Naive thymus-derived CD8-positive, alpha-beta T cell (primary cell): Measurements from ENCODE around the gene MFSD12. TPM values are rescaled to one million over a fixed set of nuclear protein-coding genes. Genes with fewer than 3 reads are reported as not detected.
A peak's percentile ranks its signal among the peaks of the same experiment; 100 is the strongest.
"Not testable (repeated sequence)": the region's sequence is repeated elsewhere in the genome, so short reads cannot be mapped to it uniquely, and the experiment has no call there.

Source experiments
- ATAC-seq, 2 donors: fragments of 150-1000 bp; cut with Tn5 transposase in 1 of 2; sonication (Bioruptor Pico), chemical (Tn5 transposase) in 1 of 2; 1 replicate in 1 of 2; 2 replicates in 1 of 2; pipeline ENCODE4 v1.10.0; 2021; ENCODE audit warnings: mild to moderate bottlenecking in 2 of 2, moderate library complexity in 2 of 2
- POLR2A ChIA-PET: fragments of 350-600 bp; sonication (Branson Sonifier 250); formaldehyde crosslinking; loops from one replicate; lab custom pipeline; 2021; ENCODE audit warnings: antibody characterized with exemption; lab: Charles Lee
- DNase-seq, 10 donors: peaks; one replicate each; pipeline versions ENCODE4 v3.0.0 to v3.0.0-alpha.2; 2020 to 2022
- H3K27ac Mint-ChIP-seq, 10 donors: one replicate each; pipeline ENCODE4 v1.8.0; 2020 to 2022; ENCODE audit warnings: mild to moderate bottlenecking in 10 of 10, mixed read lengths in 10 of 10, moderate library complexity in 4 of 10, inconsistent platforms in 1 of 10
- H3K27me3 Mint-ChIP-seq, 5 donors: one replicate each; pipeline ENCODE4 v1.8.0; 2021 to 2022; ENCODE audit warnings: mixed read lengths in 5 of 5
- H3K36me3 Mint-ChIP-seq, 3 donors: one replicate each; pipeline ENCODE4 v1.8.0; 2020 to 2022; ENCODE audit warnings: mixed read lengths in 3 of 3, mild to moderate bottlenecking in 2 of 3, inconsistent platforms in 1 of 3
- H3K4me1 Mint-ChIP-seq, 4 donors: one replicate each; pipeline ENCODE4 v1.8.0; 2021 to 2022; ENCODE audit warnings: mixed read lengths in 4 of 4
- H3K4me3 Mint-ChIP-seq, 10 donors: one replicate each; pipeline ENCODE4 v1.8.0; 2020 to 2022; ENCODE audit warnings: mild to moderate bottlenecking in 10 of 10, mixed read lengths in 10 of 10, moderate library complexity in 6 of 10, inconsistent platforms in 1 of 10
- H3K9me3 Mint-ChIP-seq, 9 donors: one replicate each; pipeline ENCODE4 v1.8.0; 2020 to 2022; ENCODE audit warnings: mixed read lengths in 9 of 9, mild to moderate bottlenecking in 3 of 9, inconsistent platforms in 1 of 9, moderate library complexity in 1 of 9
- polyA plus RNA-seq, 3 donors: library from polyadenylated mRNA; unstranded; fragments of 300-500 nt; fragmentation: Illumina TruSeq; gene quantifications; one replicate each; pipeline ENCODE4 v1.2.3, GENCODE V29; 2021
- total RNA-seq, 8 experiments: library from RNA in 2 of 8; stranded (reverse) in 2 of 8; gene quantifications; one replicate each; pipeline ENCODE4 v1.2.3 and lab custom pipeline; 2021 to 2026

Gene MFSD12
- total and polyA plus RNA-seq, 5 experiments from 2014 or later = 33.1 to 146 (median 59.6) TPM

- POLR2A ChIA-PET = interaction anchor here (1.2 kb wide), 1 partner anchor 40 kb away, joined by 4 read pairs; no protein-coding TSS in a partner anchor
- not testable (repeated sequence) for H3K4me1 Mint-ChIP-seq, H3K27me3 Mint-ChIP-seq, H3K27ac Mint-ChIP-seq, ATAC-seq, H3K4me3 Mint-ChIP-seq, H3K9me3 Mint-ChIP-seq, H3K36me3 Mint-ChIP-seq, DNase-seq
These were observed 24.4 kb upstream of the MFSD12 start for GRCh38 chr19:3581792-3582191.

GRCh38 chr19:3580156-3580934 is 23.0 kb upstream of the MFSD12 start:
- ATAC-seq (no peak), DNase-seq (no peak)
- Mint-ChIP-seq H3K36me3 (peaks cover 0 to 1% (median under 1%) of the 10 kb centered on the region in 3 donors), H3K4me3 (no peak overlapping the region), H3K9me3 (peaks cover 0 to 1% (median 0%) of the 10 kb centered on the region in 9 donors), H3K27ac (peak overlapping the region in 2 of 10 donors; percentile 33 to 34), H3K27me3 (no peaks in the 10 kb centered on the region), H3K4me1 (peaks cover 0 to 2% (median under 1%) of the 10 kb centered on the region in 4 donors)
- POLR2A ChIA-PET = interaction anchor here (0.6 kb wide), 1 partner anchor 23 kb away, joined by 3 read pairs; the partner anchor contains the start of gene MFSD12

- peaks cover 0 to 1% (median 0%) of the 10 kb centered on the region in 9 donors for H3K9me3 Mint-ChIP-seq
- peaks cover 4 to 13% (median 6%) of the 10 kb centered on the region in 4 donors for H3K4me1 Mint-ChIP-seq
- no peak overlapping the region for H3K4me3 Mint-ChIP-seq
- ATAC-seq (no peak), DNase-seq (no peak)
- no peaks in the 10 kb centered on the region for H3K27me3 Mint-ChIP-seq
- POLR2A ChIA-PET = interaction anchor here (0.5 kb wide), 1 partner anchor 29 kb away, joined by 3 read pairs; no protein-coding TSS in a partner anchor
- no peak overlapping the region for H3K27ac Mint-ChIP-seq
- H3K36me3 Mint-ChIP-seq = peaks cover 0 to 8% (median 5%) of the 10 kb centered on the region in 3 donors
These were observed 21.0 kb upstream of the MFSD12 start for GRCh38 chr19:3578390-3578789.

- ATAC-seq = no peak
- H3K4me3 Mint-ChIP-seq = no peak overlapping the region
- peaks cover 0 to 8% (median 5%) of the 10 kb centered on the region in 3 donors for H3K36me3 Mint-ChIP-seq
- H3K27me3 Mint-ChIP-seq = no peaks in the 10 kb centered on the region
- H3K9me3 Mint-ChIP-seq = peaks cover 0 to 1% (median 0%) of the 10 kb centered on the region in 9 donors
- H3K27ac Mint-ChIP-seq = no peak overlapping the region
- peaks cover 4 to 13% (median 7%) of the 10 kb centered on the region in 4 donors for H3K4me1 Mint-ChIP-seq
- POLR2A ChIA-PET = no interaction called here
- no peak for DNase-seq
These were observed 20.4 kb upstream of the MFSD12 start for GRCh38 chr19:3577723-3578344.

- ATAC-seq = no peak
- peaks cover 0 to 1% (median 0%) of the 10 kb centered on the region in 9 donors for H3K9me3 Mint-ChIP-seq
- POLR2A ChIA-PET = no interaction called here
- H3K27ac Mint-ChIP-seq = no peak overlapping the region
- H3K36me3 Mint-ChIP-seq = peaks cover 0 to 8% (median 5%) of the 10 kb centered on the region in 3 donors
- H3K4me3 Mint-ChIP-seq = no peak overlapping the region
- no peak for DNase-seq
- no peaks in the 10 kb centered on the region for H3K27me3 Mint-ChIP-seq
- peaks cover 5 to 21% (median 13%) of the 10 kb centered on the region in 4 donors for H3K4me1 Mint-ChIP-seq
These were observed 19.5 kb upstream of the MFSD12 start for GRCh38 chr19:3576696-3577443.

GRCh38 chr19:3575949-3576673 is 18.7 kb upstream of the MFSD12 start:
- H3K27ac Mint-ChIP-seq = no peak overlapping the region
- H3K9me3 Mint-ChIP-seq = peaks cover 0 to 1% (median 0%) of the 10 kb centered on the region in 9 donors
- H3K4me3 Mint-ChIP-seq = no peak overlapping the region
- no peak for ATAC-seq
- POLR2A ChIA-PET = interaction anchor here (0.8 kb wide), 1 partner anchor 9 kb away, joined by 3 read pairs; the partner anchor contains the start of gene GIPC3
- H3K4me1 Mint-ChIP-seq = peaks cover 8 to 27% (median 18%) of the 10 kb centered on the region in 4 donors
- H3K36me3 Mint-ChIP-seq = peaks cover 0 to 8% (median 5%) of the 10 kb centered on the region in 3 donors
- DNase-seq = no peak
- no peaks in the 10 kb centered on the region for H3K27me3 Mint-ChIP-seq

- H3K4me1 Mint-ChIP-seq = peaks cover 8 to 27% (median 18%) of the 10 kb centered on the region in 4 donors
- peak overlapping the region in 9 of 10 donors; percentile 7 to 81 (median 42) for H3K4me3 Mint-ChIP-seq
- DNase-seq = peak in 1 of 10 donors; percentile 22
- no peaks in the 10 kb centered on the region for H3K9me3 Mint-ChIP-seq
- no peak for ATAC-seq
- POLR2A ChIA-PET = interaction anchor here (0.6 to 5.9 kb wide), 2 partner anchors 19 to 1277 kb away, joined by 4 to 44 read pairs; partner anchors contain the start of gene MFSD12
- H3K36me3 Mint-ChIP-seq = peaks cover 0 to 8% (median 5%) of the 10 kb centered on the region in 3 donors
- no peaks in the 10 kb centered on the region for H3K27me3 Mint-ChIP-seq
- H3K27ac Mint-ChIP-seq = peak overlapping the region in 3 of 10 donors; percentile 35 to 74 (median 67)
These were observed 17.9 kb upstream of the MFSD12 start for GRCh38 chr19:3575260-3575741.

- H3K27me3 Mint-ChIP-seq = no peaks in the 10 kb centered on the region
- H3K4me3 Mint-ChIP-seq = peak overlapping the region; percentile 62 to 89 (median 78)
- peaks cover 8 to 27% (median 18%) of the 10 kb centered on the region in 4 donors for H3K4me1 Mint-ChIP-seq
- POLR2A ChIA-PET = interaction anchor here (0.5 to 5.9 kb wide), 5 partner anchors 11 to 416 kb away, joined by 3 to 44 read pairs (median 3); partner anchors contain the start of genes GIPC3 and MFSD12
- DNase-seq (peak; percentile 60 to 86 (median 76)), ATAC-seq (no peak)
- peak overlapping the region in 8 of 10 donors; percentile 25 to 87 (median 69) for H3K27ac Mint-ChIP-seq
- no peaks in the 10 kb centered on the region for H3K9me3 Mint-ChIP-seq
- H3K36me3 Mint-ChIP-seq = peaks cover 0 to 8% (median 5%) of the 10 kb centered on the region in 3 donors
These were observed 16.7 kb upstream of the MFSD12 start for GRCh38 chr19:3573858-3574637.

- Mint-ChIP-seq H3K9me3 (no peaks in the 10 kb centered on the region), H3K4me3 (peak overlapping the region; percentile 62 to 89 (median 78)), H3K27me3 (no peaks in the 10 kb centered on the region), H3K4me1 (peaks cover 8 to 27% (median 18%) of the 10 kb centered on the region in 4 donors), H3K36me3 (peaks cover 0 to 8% (median 5%) of the 10 kb centered on the region in 3 donors), H3K27ac (peak overlapping the region in 4 of 10 donors; percentile 35 to 71 (median 64))
- ATAC-seq (peak in 1 of 2 donors; percentile 10), DNase-seq (peak in 1 of 10 donors; percentile 37)
- POLR2A ChIA-PET = interaction anchor here (0.6 to 5.9 kb wide), 5 partner anchors 12 to 72 kb away, joined by 3 to 44 read pairs (median 3); partner anchors contain the start of genes GIPC3 and MFSD12
These were observed 15.9 kb upstream of the MFSD12 start for GRCh38 chr19:3573162-3573857.

- peaks cover 8 to 27% (median 18%) of the 10 kb centered on the region in 4 donors for H3K4me1 Mint-ChIP-seq
- peak within 1 kb of the TSS; percentile 62 to 92 (median 82) for H3K4me3 Mint-ChIP-seq
- DNase-seq = peak in 1 of 10 donors; percentile 24
- no peaks in the 10 kb centered on the region for H3K27me3 Mint-ChIP-seq
- H3K27ac Mint-ChIP-seq = peak within 1 kb of the TSS; percentile 31 to 91 (median 78)
- peaks cover 0 to 8% (median 5%) of the 10 kb centered on the region in 3 donors for H3K36me3 Mint-ChIP-seq
- POLR2A ChIA-PET = interaction anchor here (0.6 to 5.9 kb wide), 4 partner anchors 13 to 72 kb away, joined by 3 to 44 read pairs (median 4); partner anchors contain the start of gene MFSD12
- H3K9me3 Mint-ChIP-seq = no peaks in the 10 kb centered on the region
- ATAC-seq = peak in 1 of 2 donors; percentile 2
These were observed 15.4 kb upstream of the MFSD12 start, which contains the start of gene HMG20B for GRCh38 chr19:3572855-3573161. TSS of gene HMG20B (plus strand) at chr19:3572944. CDS start at chr19:3573310, 366 bp downstream.
